Lower lobe of right lung (tissue), 2 donors: ENCODE measurements around the gene PTPRG. TPM values are rescaled to one million over a fixed set of nuclear protein-coding genes. Genes with fewer than 3 reads are reported as not detected.

Experiments used
- ATAC-seq, 2 donors: fragments of 200-7000 bp; cut with Tn5 transposase; one replicate each; pipeline ENCODE4 v1.9.1; 2020 to 2022; ENCODE audit warnings: mild to moderate bottlenecking in 2 of 2, moderate library complexity in 2 of 2
- DNase-seq: peaks from one replicate; pipeline ENCODE4 v3.0.0-alpha.2; 2020
- H3K27ac ChIP-seq: fragments of 200-600 bp; one replicate; pipeline ENCODE4 v1.8.0; 2022
- H3K27me3 ChIP-seq: fragments of 200-600 bp; one replicate; pipeline ENCODE4 v1.8.0; 2022; ENCODE audit warnings: low read depth
- H3K36me3 ChIP-seq: fragments of 200-600 bp; one replicate; pipeline ENCODE4 v1.8.0; 2022; ENCODE audit warnings: mild to moderate bottlenecking
- H3K4me1 ChIP-seq: fragments of 200-600 bp; one replicate; pipeline ENCODE4 v1.8.0; 2022
- H3K4me3 ChIP-seq: fragments of 200-600 bp; one replicate; pipeline ENCODE4 v1.8.0; 2022; ENCODE audit warnings: mild to moderate bottlenecking
- H3K9me3 ChIP-seq: fragments of 200-600 bp; one replicate; pipeline ENCODE4 v1.8.0; 2022
- intact Hi-C: fragments of 100-400 bp; cut with DNase I; formaldehyde crosslinking; loops from one replicate; pipeline ENCODE4 v1.11.0; 2022
- total RNA-seq: library from RNA; stranded (reverse); fragmentation: NEBNext Ultra II Directional; extraction: Animal tissue kit (Norgen Biotek cat#: 25700); gene quantifications from one replicate; pipeline ENCODE4 v1.2.1, GENCODE V29; 2021
- TF ChIP-seq, protein P1 (sequence below): fragments of 200-600 bp; IDR thresholded peaks from one replicate; pipeline ENCODE4 v1.8.0; 2022; ENCODE audit warnings: antibody characterized with exemption, mild to moderate bottlenecking
- donor health status: DM: no; HTN: yes; CAD: no; lungs with severe emphysema.

The PTPRG gene
- total RNA-seq, 1 donor from 2014 or later: 67.6 TPM

DNA sequence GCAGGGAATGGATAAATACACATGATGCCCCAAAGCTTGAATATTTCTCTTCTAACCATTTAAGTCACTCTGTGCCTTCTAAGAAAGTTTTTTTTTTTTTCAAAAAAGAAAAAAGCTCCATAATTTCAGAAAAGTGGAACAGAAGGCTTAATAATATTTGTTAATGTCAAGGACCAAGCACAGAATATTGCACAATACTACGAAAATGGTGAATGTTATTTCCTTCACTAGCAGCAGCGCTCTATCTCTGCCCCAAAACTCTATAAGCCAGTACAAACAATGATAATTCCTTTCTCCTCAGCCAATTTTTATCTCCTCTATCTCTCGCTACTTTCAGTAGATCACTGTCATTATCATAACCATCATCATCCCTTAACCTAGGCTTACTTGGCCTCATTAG lies 739.2 kb downstream of the PTPRG start:
- Histone ChIP-seq H3K27me3 (no peaks in the 10 kb centered on the region), H3K4me3 (no peak overlapping the region), H3K4me1 (no peaks in the 10 kb centered on the region), H3K36me3 (peaks cover 3% of the 10 kb centered on the region), H3K27ac (no peak overlapping the region), H3K9me3 (peaks cover 15% of the 10 kb centered on the region)
- intact Hi-C loops: no loop called here
- DNase-seq (no peak), ATAC-seq (no peak)
- TF ChIP-seq, protein P1, sequence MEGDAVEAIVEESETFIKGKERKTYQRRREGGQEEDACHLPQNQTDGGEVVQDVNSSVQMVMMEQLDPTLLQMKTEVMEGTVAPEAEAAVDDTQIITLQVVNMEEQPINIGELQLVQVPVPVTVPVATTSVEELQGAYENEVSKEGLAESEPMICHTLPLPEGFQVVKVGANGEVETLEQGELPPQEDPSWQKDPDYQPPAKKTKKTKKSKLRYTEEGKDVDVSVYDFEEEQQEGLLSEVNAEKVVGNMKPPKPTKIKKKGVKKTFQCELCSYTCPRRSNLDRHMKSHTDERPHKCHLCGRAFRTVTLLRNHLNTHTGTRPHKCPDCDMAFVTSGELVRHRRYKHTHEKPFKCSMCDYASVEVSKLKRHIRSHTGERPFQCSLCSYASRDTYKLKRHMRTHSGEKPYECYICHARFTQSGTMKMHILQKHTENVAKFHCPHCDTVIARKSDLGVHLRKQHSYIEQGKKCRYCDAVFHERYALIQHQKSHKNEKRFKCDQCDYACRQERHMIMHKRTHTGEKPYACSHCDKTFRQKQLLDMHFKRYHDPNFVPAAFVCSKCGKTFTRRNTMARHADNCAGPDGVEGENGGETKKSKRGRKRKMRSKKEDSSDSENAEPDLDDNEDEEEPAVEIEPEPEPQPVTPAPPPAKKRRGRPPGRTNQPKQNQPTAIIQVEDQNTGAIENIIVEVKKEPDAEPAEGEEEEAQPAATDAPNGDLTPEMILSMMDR: no peak

DNA sequence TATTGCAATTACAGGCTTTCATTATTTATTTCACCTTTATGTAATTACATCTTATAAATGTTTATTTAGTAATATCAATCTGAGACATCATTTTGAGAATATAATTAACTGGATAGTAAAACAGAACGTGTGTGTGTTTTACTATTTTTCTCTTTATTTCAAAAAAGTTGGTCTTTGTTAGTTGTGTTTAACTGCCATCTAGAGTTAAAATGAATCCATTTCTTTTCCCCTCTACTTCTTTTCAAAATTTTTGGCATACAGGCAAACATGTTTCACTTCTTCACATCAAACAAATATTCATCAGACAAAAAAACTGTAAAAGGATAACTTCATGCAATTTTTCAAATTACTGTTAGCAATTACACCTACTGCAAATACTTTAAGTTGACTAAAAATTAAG lies 750.8 kb downstream of the PTPRG start:
- Histone ChIP-seq H3K9me3 (no peaks in the 10 kb centered on the region), H3K4me3 (no peak overlapping the region), H3K4me1 (no peaks in the 10 kb centered on the region), H3K27ac (no peak overlapping the region), H3K36me3 (no peaks in the 10 kb centered on the region), H3K27me3 (no peaks in the 10 kb centered on the region)
- intact Hi-C loops: no loop called here
- no peak for DNase-seq
- ATAC-seq: no peak
- TF ChIP-seq, protein P1: no peak

DNA sequence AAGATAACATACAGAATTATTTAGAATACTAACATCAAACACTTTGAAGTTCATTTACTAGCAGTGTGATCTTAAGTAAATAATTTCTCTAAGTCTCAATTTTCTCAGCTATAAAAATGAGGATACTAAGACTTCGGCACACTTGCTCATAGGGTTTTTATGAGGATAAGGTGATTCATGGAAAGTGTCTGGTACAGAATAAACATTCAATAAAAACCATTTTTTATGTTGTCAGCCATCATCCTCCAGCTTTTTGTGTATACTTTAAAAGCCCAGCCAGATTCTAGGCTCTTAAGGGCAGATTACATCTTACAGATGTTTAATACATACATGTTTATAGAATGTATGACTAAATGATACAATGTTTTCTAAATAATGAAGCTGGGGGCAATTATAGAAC lies 755.2 kb downstream of the PTPRG start:
- Histone ChIP-seq H3K27ac (no peak overlapping the region), H3K27me3 (no peaks in the 10 kb centered on the region), H3K4me1 (peaks cover 17% of the 10 kb centered on the region), H3K4me3 (no peak overlapping the region), H3K36me3 (no peaks in the 10 kb centered on the region), H3K9me3 (no peaks in the 10 kb centered on the region)
- ATAC-seq: no peak
- TF ChIP-seq, protein P1: no peak
- intact Hi-C loops: no loop called here
- no peak for DNase-seq

DNA sequence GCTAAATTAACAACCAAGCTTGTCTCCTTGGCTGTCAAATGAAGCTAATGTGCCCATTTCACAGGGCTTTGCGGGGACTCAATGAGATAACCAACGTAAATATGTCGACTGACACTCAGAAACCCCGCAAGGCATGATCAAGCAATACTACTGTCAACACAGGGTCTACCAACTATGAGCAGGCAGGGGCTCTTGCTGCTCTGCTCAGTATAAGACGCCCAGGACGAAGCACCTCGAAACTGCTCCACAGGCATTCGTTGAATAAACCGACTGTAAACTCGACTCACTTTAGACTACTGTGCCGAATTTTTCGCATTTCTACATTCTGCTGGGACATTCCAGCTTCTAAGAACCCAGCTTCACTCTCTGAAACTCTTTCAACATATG lies 757.0 kb downstream of the PTPRG start:
- intact Hi-C loops: no loop called here

DNA sequence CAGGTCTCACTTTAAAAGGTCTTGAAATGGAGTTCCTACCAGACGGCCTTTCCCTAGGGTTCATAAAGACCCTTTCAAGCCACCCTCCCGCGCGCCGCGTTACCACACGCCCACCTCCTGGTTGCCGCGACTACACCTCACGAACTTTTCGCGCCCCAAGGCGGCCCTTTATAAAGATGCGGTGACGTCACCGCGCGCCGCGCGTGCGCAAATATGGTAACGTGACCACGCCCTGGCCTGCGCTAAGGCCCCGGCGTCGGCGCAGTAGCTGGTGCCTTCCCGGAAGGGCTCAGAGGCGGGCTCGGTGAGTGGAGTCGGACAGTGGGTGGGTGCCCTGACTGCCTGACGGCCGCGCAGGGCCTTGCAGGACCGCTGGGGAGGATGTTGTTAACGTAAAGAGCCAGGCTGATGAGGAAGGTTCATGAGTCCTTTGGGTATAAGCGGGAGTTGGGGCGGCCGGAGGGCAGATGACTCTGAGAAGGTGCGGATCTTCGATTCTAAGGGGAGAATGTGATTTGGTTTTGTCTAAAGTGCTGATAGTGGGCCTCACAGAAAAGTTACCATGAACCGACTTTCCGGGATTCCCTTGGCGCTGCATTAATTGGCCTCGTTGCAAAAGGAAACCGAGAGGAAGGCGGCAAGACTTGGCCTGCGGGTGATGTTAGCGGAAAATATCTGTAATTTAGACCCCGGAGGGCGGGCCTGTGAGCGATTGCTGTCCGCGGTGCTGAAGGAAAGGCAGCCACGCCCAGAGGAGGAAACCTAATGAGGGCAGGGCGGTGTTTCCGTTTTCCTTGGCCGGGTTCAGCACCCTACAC lies 757.6 kb downstream of the PTPRG start:
- ATAC-seq (peak; percentile 99 to 100), DNase-seq (peak; percentile 91)
- Histone ChIP-seq H3K4me1 (peaks cover 17% of the 10 kb centered on the region), H3K4me3 (peak overlapping the region; percentile 66), H3K9me3 (no peaks in the 10 kb centered on the region), H3K27ac (peak overlapping the region; percentile 69), H3K27me3 (no peaks in the 10 kb centered on the region), H3K36me3 (no peaks in the 10 kb centered on the region)
- intact Hi-C loops: no loop called here
- TF ChIP-seq, protein P1: no peak

More for the DNA sequence above, 757.0 kb downstream of the PTPRG start:
- Histone ChIP-seq H3K36me3 (no peaks in the 10 kb centered on the region), H3K9me3 (no peaks in the 10 kb centered on the region), H3K4me1 (peaks cover 17% of the 10 kb centered on the region), H3K27me3 (no peaks in the 10 kb centered on the region), H3K4me3 (peak overlapping the region; percentile 66), H3K27ac (peak overlapping the region; percentile 69)
- TF ChIP-seq, protein P1: no peak
- ATAC-seq (no peak), DNase-seq (peak; percentile 25)
